AG04450 (cell line): ENCODE data around the gene KCNN2. TPM values are rescaled to one million over a fixed set of nuclear protein-coding genes. Genes with fewer than 3 reads are reported as not detected.

Source experiments
- CTCF ChIA-PET: fragments of 300-600, 350-600 bp; formaldehyde crosslinking; extraction: SDS; loops from one replicate; lab custom pipeline; 2022; ENCODE audit warnings: antibody characterized with exemption, inconsistent platforms; lab: Charles Lee
- POLR2A ChIA-PET: fragments of 350-600 bp; formaldehyde crosslinking; extraction: SDS; loops from one replicate; lab custom pipeline; 2021; ENCODE audit warnings: antibody characterized with exemption, inconsistent platforms; lab: Yijun Ruan, JAX
- DNase-seq: peaks from one replicate; pipeline ENCODE4 v3.0.0-alpha.2; 2011; ENCODE audit warnings: low read depth, low spot score
- H3K27ac ChIP-seq: one replicate; pipeline ENCODE4 v1.5.1; 2012; ENCODE audit warnings: low read depth, low read length, control low read depth
- H3K27me3 ChIP-seq: one replicate; pipeline ENCODE4 v1.6.0; 2012; ENCODE audit warnings: low read length; ENCODE audit not compliant: control insufficient read depth, insufficient read depth
- H3K4me3 ChIP-seq: 2 replicates; pipeline ENCODE4 v1.5.1; 2011; ENCODE audit warnings: mild to moderate bottlenecking, low read depth, low read length, control low read depth
- H3K9me3 ChIP-seq: 2 replicates; pipeline ENCODE4 v1.5.1; 2012; ENCODE audit warnings: low read length; ENCODE audit not compliant: control insufficient read depth, insufficient read depth
- polyA plus RNA-seq: library from polyadenylated mRNA; depleted of rRNA; stranded (reverse); fragments of >200 nt; gene quantifications from 2 replicates; pipeline ENCODE4 v1.2.3, GENCODE V29; 2011
- TF ChIP-seq, protein P1 (sequence below): IDR thresholded peaks from 2 replicates; pipeline ENCODE4 v1.5.1; 2011; ENCODE audit warnings: low read depth, low read length, control low read depth, inconsistent platforms

KCNN2 gene
- polyA plus RNA-seq, 1 experiment: 0.86 TPM

DNA sequence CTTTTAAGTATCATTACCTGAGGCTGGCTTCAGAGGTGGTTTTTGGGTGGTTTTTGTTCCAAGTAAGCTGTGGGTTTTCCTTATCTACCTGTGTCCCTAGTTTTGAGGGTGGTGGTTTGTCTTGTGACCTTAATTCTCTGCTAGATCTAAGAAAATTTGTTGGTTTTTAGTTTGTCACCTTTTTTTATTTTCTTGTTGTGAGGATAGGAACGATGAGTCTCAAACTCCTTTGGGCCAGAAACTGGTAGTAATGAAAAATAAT is 73.3 kb downstream of the KCNN2 start:
- Histone ChIP-seq H3K9me3 (no peaks in the 10 kb centered on the region), H3K4me3 (no peak overlapping the region), H3K27ac (no peak overlapping the region), H3K27me3 (no peaks in the 10 kb centered on the region)
- DNase-seq: no peak
- TF ChIP-seq, protein P1, sequence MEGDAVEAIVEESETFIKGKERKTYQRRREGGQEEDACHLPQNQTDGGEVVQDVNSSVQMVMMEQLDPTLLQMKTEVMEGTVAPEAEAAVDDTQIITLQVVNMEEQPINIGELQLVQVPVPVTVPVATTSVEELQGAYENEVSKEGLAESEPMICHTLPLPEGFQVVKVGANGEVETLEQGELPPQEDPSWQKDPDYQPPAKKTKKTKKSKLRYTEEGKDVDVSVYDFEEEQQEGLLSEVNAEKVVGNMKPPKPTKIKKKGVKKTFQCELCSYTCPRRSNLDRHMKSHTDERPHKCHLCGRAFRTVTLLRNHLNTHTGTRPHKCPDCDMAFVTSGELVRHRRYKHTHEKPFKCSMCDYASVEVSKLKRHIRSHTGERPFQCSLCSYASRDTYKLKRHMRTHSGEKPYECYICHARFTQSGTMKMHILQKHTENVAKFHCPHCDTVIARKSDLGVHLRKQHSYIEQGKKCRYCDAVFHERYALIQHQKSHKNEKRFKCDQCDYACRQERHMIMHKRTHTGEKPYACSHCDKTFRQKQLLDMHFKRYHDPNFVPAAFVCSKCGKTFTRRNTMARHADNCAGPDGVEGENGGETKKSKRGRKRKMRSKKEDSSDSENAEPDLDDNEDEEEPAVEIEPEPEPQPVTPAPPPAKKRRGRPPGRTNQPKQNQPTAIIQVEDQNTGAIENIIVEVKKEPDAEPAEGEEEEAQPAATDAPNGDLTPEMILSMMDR: no peak
- POLR2A ChIA-PET: no interaction called here
- CTCF ChIA-PET: no interaction called here

DNA sequence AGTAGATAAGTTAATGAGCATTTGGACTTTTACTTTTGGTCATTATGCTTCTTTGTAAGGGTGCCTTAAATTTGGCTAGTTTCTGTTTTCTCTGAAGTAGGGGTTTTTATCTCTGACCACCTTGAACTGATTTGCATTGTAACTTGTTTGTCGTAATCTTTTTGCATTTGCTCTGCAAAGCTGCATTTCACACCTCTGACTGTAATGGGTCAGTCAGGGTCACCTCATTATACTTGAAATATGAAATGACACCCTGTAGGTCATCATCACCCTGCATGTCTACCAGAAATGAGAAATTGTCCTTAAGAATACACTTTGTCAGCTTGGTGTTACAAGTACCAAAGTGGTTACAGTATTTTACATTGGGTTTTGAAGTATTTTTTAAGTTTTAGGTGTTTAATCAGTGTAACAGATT is 74.0 kb downstream of the KCNN2 start:
- ChIA-PET POLR2A (no interaction called here), CTCF (no interaction called here)
- Histone ChIP-seq H3K4me3 (no peak overlapping the region), H3K9me3 (no peaks in the 10 kb centered on the region), H3K27me3 (no peaks in the 10 kb centered on the region), H3K27ac (no peak overlapping the region)
- TF ChIP-seq, protein P1: no peak
- DNase-seq: no peak

DNA sequence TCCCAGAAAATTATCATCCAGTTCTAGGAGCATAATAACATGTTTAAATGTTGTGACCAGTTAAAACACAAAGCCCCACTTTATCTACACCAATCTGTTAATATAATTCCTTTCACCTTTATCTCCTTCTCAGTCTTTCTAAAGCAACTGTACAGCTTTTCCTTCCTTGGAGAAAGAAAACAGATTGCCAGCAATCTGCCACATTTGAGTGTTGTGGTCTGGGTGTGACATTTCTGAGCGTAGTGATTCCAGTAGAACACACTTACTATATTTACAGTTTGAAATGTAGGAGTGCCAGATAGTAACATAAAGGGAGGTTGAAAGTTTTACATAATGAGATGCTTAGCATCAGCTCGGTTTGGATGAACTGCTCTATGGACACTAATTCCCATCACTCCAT is 76.1 kb downstream of the KCNN2 start:
- no peak overlapping the region for H3K27ac ChIP-seq
- no peaks in the 10 kb centered on the region for H3K27me3 ChIP-seq
- no peak overlapping the region for H3K4me3 ChIP-seq
- POLR2A ChIA-PET: no interaction called here
- no peaks in the 10 kb centered on the region for H3K9me3 ChIP-seq
- TF ChIP-seq, protein P1: no peak
- no peak for DNase-seq
- CTCF ChIA-PET: interaction anchor here (1.3 to 1.7 kb wide), 3 partner anchors 10 to 826 kb away, joined by 3 to 8 read pairs (median 8); no protein-coding TSS in a partner anchor

DNA sequence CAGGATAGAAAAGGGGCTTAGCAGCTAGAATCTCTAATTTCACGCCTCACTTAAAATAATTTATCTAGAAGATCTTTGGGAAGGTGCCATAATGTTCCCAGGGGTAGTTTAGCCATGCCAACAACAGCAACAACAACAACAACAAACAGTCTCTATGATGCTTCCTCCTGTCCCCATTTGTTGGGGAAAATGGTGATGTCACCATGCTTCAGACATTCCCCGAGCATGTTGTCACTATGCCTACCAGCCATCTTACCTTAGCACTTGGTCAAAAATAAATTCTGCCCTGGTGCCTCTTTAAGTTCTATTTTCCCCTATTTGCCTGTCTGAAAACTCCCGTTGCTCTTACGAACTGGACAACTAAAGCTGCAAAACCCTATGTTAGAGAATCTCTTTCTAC is 76.6 kb downstream of the KCNN2 start:
- no peak for DNase-seq
- H3K4me3 ChIP-seq: no peak overlapping the region
- TF ChIP-seq, protein P1: no peak
- ChIA-PET CTCF (interaction anchor here (1.9 kb wide), 1 partner anchor 12 kb away, joined by 7 read pairs; no protein-coding TSS in a partner anchor), POLR2A (no interaction called here)
- no peaks in the 10 kb centered on the region for H3K27me3 ChIP-seq
- no peak overlapping the region for H3K27ac ChIP-seq
- H3K9me3 ChIP-seq: no peaks in the 10 kb centered on the region

DNA sequence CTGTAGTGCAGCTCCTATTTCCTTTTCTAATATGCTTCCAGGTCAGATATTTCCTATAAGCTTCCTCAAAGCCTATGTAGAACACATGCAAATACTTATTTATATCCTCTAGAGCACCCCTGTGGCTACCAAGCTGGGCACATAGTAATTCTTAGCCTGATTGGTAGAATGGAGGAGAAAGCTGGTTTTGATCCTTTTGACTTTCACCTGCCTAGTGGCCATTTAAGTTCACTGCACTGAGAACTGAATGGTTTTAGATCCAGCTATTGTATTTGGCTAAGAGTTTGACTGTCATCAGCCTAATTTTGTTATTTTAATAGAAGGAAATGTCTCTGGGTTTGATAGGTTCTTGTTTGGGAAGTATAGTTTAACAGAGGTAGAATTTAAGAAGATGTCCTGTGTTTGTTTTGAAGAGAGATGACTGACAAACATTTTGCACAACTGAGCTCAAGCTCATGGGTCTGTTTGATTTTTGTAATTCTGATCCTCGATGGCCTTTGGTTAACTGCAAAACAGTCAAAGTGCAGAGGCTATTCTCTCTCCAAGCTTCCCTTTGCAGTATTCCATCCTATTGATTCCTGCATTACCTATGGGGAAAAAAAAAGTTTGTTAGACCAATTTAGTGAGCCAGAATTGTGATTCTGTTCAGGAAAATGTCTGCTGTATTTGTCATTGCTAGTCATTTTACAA is 85.4 kb downstream of the KCNN2 start:
- ChIA-PET POLR2A (no interaction called here), CTCF (interaction anchor here (0.5 to 6.2 kb wide), 14 partner anchors 10 to 839 kb away, joined by 3 to 71 read pairs (median 6); no protein-coding TSS in a partner anchor)
- no peak for DNase-seq
- TF ChIP-seq, protein P1: peak; percentile 46
- Histone ChIP-seq H3K27ac (no peak overlapping the region), H3K27me3 (peaks cover 2% of the 10 kb centered on the region), H3K9me3 (no peaks in the 10 kb centered on the region), H3K4me3 (no peak overlapping the region)
